Measurements from ENCODE around the gene DAP. TPM values are rescaled to one million over a fixed set of nuclear protein-coding genes. Genes with fewer than 3 reads are reported as not detected.

Gene DAP
- total and polyA plus RNA-seq, 10 of the 15 experiments (the other 5 are each of a cell fraction or from before 2014, with no cell fraction given), result 12.9 to 130 (median 49.9) TPM

DNA sequence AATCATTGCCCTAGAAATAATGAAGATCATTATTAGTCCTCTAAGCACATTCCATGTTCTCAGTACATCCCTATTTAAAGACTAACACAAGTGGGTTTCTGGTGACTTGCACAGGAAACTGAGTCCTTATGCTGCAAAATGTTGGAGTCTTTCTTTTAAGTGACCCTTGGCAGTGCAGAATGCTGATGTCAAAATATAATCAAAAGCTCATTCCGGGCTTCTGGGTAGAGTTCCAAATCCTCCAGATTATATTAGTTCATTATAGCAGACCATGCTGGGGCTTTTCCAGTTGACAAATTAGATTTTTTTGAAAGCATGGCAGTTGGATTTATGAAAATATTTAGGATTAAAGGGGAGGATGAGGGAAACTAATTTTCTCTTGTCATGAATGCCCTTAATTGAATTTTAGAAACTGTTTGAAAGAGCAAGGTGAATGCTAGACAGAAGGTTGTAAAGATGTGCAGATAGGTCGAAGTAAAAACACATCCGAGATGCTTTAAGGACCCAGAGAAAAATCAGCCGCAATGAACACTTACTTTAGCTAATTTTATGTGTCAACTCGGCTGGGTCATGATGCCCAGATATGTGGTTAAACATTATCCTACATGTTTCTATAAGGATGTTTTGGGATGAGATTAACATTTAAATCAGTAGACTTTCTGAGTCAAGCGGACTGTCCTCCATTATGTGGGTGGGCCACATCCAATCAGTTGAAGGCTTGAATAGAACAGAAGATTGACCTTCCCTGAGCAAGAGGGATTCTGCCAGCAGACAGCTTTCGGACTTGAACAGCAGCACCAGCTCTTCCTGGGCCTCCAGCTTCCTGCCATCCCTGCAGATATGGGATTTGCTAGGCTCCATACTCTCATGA is 88.7 kb downstream of the DAP start:
- H4K20me1 ChIP-seq (ENCODE audit: control insufficient read depth, insufficient read depth), result no peaks in the 10 kb centered on the region
- ChIA-PET SMC1A (ENCODE audit: uncharacterized antibody, unreplicated experiment) (interaction anchor here (1.2 kb wide), 1 partner anchor 12 kb away, joined by 3 read pairs; no protein-coding TSS in a partner anchor), RAD21 (ENCODE audit: unreplicated experiment) (interaction anchor here (1.2 kb wide), 1 partner anchor 9 kb away, joined by 3 read pairs; no protein-coding TSS in a partner anchor), CTCF (no interaction called here), POLR2A (no interaction called here)
- intact Hi-C loops (cut with micrococcal nuclease; ENCODE audit: unreplicated experiment) (no loop called here), in situ Hi-C loops (cut with MboI) (no loop called here)
- H2AFZ ChIP-seq (ENCODE audit: control insufficient read depth, low read depth, low read length), result no peak overlapping the region
- WGBS (ENCODE audit: insufficient coverage, insufficient replicate concordance, low lambda C conversion rate, missing lambda C conversion rate), result 69% methylated on average over 7 of the region's 7 CpGs
- DNase-seq (ENCODE audit: low read depth, low spot score), result no peak
- ATAC-seq, result no peak
- H3K4me2 ChIP-seq (ENCODE audit: control insufficient read depth, insufficient read depth), result no peak overlapping the region
- no peak overlapping the region for H3K9ac ChIP-seq (ENCODE audit: control insufficient read depth, insufficient read depth, low read length)
- no peak for FAIRE-seq
- no peaks in the 10 kb centered on the region for H3K4me1 ChIP-seq (ENCODE audit: control insufficient read depth, insufficient read depth, low read length)
- H3K4me3 ChIP-seq, result no peak overlapping the region
- no peaks in the 10 kb centered on the region for H3K79me2 ChIP-seq (ENCODE audit: control insufficient read depth, insufficient read depth, low read length)
- no peaks in the 10 kb centered on the region; the same call in 2 of the 3 replicates for H3K9me3 ChIP-seq (replicated peaks; ENCODE audit: control insufficient read depth, insufficient read depth, low read length)
- no peaks in the 10 kb centered on the region for H3K27me3 ChIP-seq (replicated peaks in 1 of 2; ENCODE audit: control insufficient read depth in 2 of 2, insufficient read depth in 2 of 2, low read length in 1 of 2)
- TF ChIP-seq FOXK2 (IDR thresholded peaks at IDR 0.05) (no peak), MYC (IDR thresholded peaks at IDR 0.05; ENCODE audit: insufficient read depth, insufficient read length, insufficient replicate concordance, low read length, severe bottlenecking) (no peak), ETV6 (conservative IDR thresholded peaks at IDR 0.05 in 1 of 2, IDR thresholded peaks at IDR 0.05 in 1 of 2; ENCODE audit: borderline replicate concordance in 1 of 2, low read depth in 1 of 2) (no peak), RAD51 (IDR thresholded peaks at IDR 0.05) (no peak)
- no peaks in the 10 kb centered on the region for H3K36me3 ChIP-seq (ENCODE audit: control insufficient read depth in 2 of 2, insufficient read depth in 2 of 2, low read length in 1 of 2)
- no TSS peak for BruUV-seq (replicated peaks)
- H3K27ac ChIP-seq (ENCODE audit: control insufficient read depth, insufficient read depth), result no peak overlapping the region

Measured in GM12878 (cell line).